NCI-H1436 treated with DMSO at 0.1 percent for 48 hours (cell line): Measurements from ENCODE around the gene H6PD.
"Not testable (repeated sequence)": the region's sequence is repeated elsewhere in the genome, so short reads cannot be mapped to it uniquely, and the experiment has no call there.

ENCODE experiments used
- DNase-seq: peaks from one replicate; lab custom pipeline; 2025; lab: John Stamatoyannopoulos, UW

Gene H6PD

GRCh38 chr1:9299571-9300541 is 65.3 kb downstream of the H6PD start:
- DNase-seq: not testable (repeated sequence)

- no peak for DNase-seq
These were observed 66.0 kb downstream of the H6PD start for GRCh38 chr1:9300573-9300972.

- DNase-seq: no peak
These were observed 68.4 kb downstream of the H6PD start for GRCh38 chr1:9302745-9303524.

- no peak for DNase-seq
These were observed 69.3 kb downstream of the H6PD start for GRCh38 chr1:9303916-9304315.

GRCh38 chr1:9305216-9305615 is 70.6 kb downstream of the H6PD start:
- DNase-seq: no peak

GRCh38 chr1:9306006-9306405 is 71.4 kb downstream of the H6PD start:
- no peak for DNase-seq

- DNase-seq: no peak
These were observed 72.7 kb downstream of the H6PD start for GRCh38 chr1:9307303-9307702.

GRCh38 chr1:9308236-9308785 is 73.7 kb downstream of the H6PD start:
- DNase-seq: no peak

GRCh38 chr1:9309080-9309479 is 74.5 kb downstream of the H6PD start:
- no peak for DNase-seq

- DNase-seq: no peak
These were observed 75.4 kb downstream of the H6PD start for GRCh38 chr1:9309991-9310390.

- no peak for DNase-seq
These were observed 76.5 kb downstream of the H6PD start for GRCh38 chr1:9311029-9311428.

- no peak for DNase-seq
These were observed 76.9 kb downstream of the H6PD start for GRCh38 chr1:9311479-9311878.

GRCh38 chr1:9312168-9312720 is 77.7 kb downstream of the H6PD start:
- no peak for DNase-seq

GRCh38 chr1:9313576-9313975 is 79.0 kb downstream of the H6PD start:
- DNase-seq: no peak

GRCh38 chr1:9314111-9314510 is 79.5 kb downstream of the H6PD start:
- no peak for DNase-seq

- no peak for DNase-seq
These were observed 80.3 kb downstream of the H6PD start for GRCh38 chr1:9314711-9315379.

- DNase-seq: no peak
These were observed 81.0 kb downstream of the H6PD start for GRCh38 chr1:9315411-9316079.

GRCh38 chr1:9316080-9316444 is 81.5 kb downstream of the H6PD start:
- no peak for DNase-seq

- no peak for DNase-seq
These were observed 81.9 kb downstream of the H6PD start for GRCh38 chr1:9316512-9316911.

GRCh38 chr1:9317072-9317471 is 82.5 kb downstream of the H6PD start:
- DNase-seq: no peak
